HepG2 (cell line): ENCODE results near the gene PIWIL4. TPM values are rescaled to one million over a fixed set of nuclear protein-coding genes. Genes with fewer than 3 reads are reported as not detected.

Source experiments
- ATAC-seq: fragments of 200-7000 bp; cut with Tn5 transposase; 3 replicates; pipeline ENCODE4 v1.9.1; 2020; ENCODE audit warnings: mild to moderate bottlenecking, moderate library complexity
- BruUV-seq: library from RNA; stranded (reverse); fragments of 400-500 nt; replicated peaks from 2 replicates; lab custom pipeline; 2021; lab: Mats Ljungman, UMichigan
- CTCF ChIA-PET: fragments of 300-600 bp; formaldehyde crosslinking; extraction: SDS; loops from one replicate; lab custom pipeline; 2021; ENCODE audit warnings: low total read pairs, inconsistent platforms, low intra/inter-chr PET ratio; lab: Yijun Ruan, JAX
- POLR2A ChIA-PET: fragments of 350-600 bp; sonication (Branson Sonifier 250); formaldehyde crosslinking; loops from one replicate; lab custom pipeline; 2020; ENCODE audit warnings: antibody characterized with exemption, inconsistent platforms; lab: Yijun Ruan, JAX
- DNase-seq: peaks from one replicate; pipeline ENCODE4 v3.0.0-alpha.2; 2015; ENCODE audit warnings: low spot score
- FAIRE-seq: peaks from 3 replicates; lab custom pipeline; 2011; peaks lifted over from hg19 to GRCh38; lab: Jason Lieb, UNC
- H2AFZ ChIP-seq: one replicate; pipeline ENCODE4 v1.6.1; 2011; ENCODE audit warnings: low read length, inconsistent platforms
- H3K27ac ChIP-seq: fragments of 300-600 bp; 3 replicates; pipeline ENCODE4 v1.8.0; 2011; ENCODE audit warnings: mixed run types, mild to moderate bottlenecking, mixed read lengths, low read length, inconsistent platforms; ENCODE audit not compliant: insufficient read depth; ENCODE audit errors: extremely low read length
- H3K27me3 ChIP-seq, 2 experiments: fragments of 200-600 bp in 1 of 2; 2 replicates in 1 of 2; 3 replicates in 1 of 2; pipeline versions ENCODE4 v1.6.0 to v1.8.0; 2011; ENCODE audit warnings: low read length in 2 of 2, mild to moderate bottlenecking in 2 of 2, moderate library complexity in 2 of 2, inconsistent platforms in 1 of 2; ENCODE audit not compliant: insufficient read depth in 2 of 2, control insufficient read depth in 1 of 2
- H3K36me3 ChIP-seq, 2 experiments: fragments of 200-600 bp in 1 of 2; replicated peaks in 1 of 2; 2 replicates in 1 of 2; 3 replicates in 1 of 2; pipeline versions ENCODE4 v1.5.1 to v1.8.0; 2011; ENCODE audit warnings: low read length in 2 of 2, inconsistent platforms in 1 of 2; ENCODE audit not compliant: insufficient read depth in 2 of 2, control insufficient read depth in 1 of 2
- H3K4me1 ChIP-seq: 2 replicates; pipeline ENCODE4 v1.5.1; 2012; ENCODE audit warnings: low read length, inconsistent platforms; ENCODE audit not compliant: insufficient read depth
- H3K4me2 ChIP-seq: 2 replicates; pipeline ENCODE4 v1.6.0; 2011; ENCODE audit warnings: low read depth, low read length, inconsistent platforms
- H3K4me3 ChIP-seq, 3 experiments: fragments of 200-600 bp in 1 of 3; sonication (generic), shearing (Covaris generic) in 1 of 3; replicated peaks in 1 of 3; 2 replicates each; pipeline ENCODE4 v1.5.1; 2011 to 2016; ENCODE audit warnings: low read length in 3 of 3, inconsistent platforms in 2 of 3, low read depth in 2 of 3, mild to moderate bottlenecking in 2 of 3, control low read depth in 1 of 3, mixed read lengths in 1 of 3; ENCODE audit not compliant: insufficient read depth in 1 of 3
- H3K79me2 ChIP-seq: one replicate; pipeline ENCODE4 v1.6.1; 2011; ENCODE audit warnings: low read length, inconsistent platforms; ENCODE audit not compliant: insufficient read depth
- H3K9ac ChIP-seq: 2 replicates; pipeline ENCODE4 v1.6.0; 2011; ENCODE audit warnings: mild to moderate bottlenecking, low read depth, low read length, inconsistent platforms; ENCODE audit not compliant: insufficient read depth
- H3K9me3 ChIP-seq: 2 replicates; pipeline ENCODE4 v1.5.1; 2012; ENCODE audit warnings: mild to moderate bottlenecking, low read length
- H4K20me1 ChIP-seq: 2 replicates; pipeline ENCODE4 v1.6.0; 2011; ENCODE audit warnings: inconsistent platforms, mild to moderate bottlenecking, low read length, moderate library complexity; ENCODE audit not compliant: insufficient read depth
- FOXJ3 ChIP-seq: sonication (generic); formaldehyde crosslinking; IDR thresholded peaks from 2 replicates; pipeline ENCODE4 v1.4.0; 2020; ENCODE audit warnings: missing genetic modification reagents, mild to moderate bottlenecking, borderline replicate concordance
- HNRNPK ChIP-seq: fragments of 200-400 bp; formaldehyde crosslinking; IDR thresholded peaks from 2 replicates; pipeline ENCODE4 v1.6.1; 2018; ENCODE audit warnings: low read length, low read depth, moderate library complexity, mild to moderate bottlenecking; ENCODE audit not compliant: poor library complexity, severe bottlenecking
- KAT2B ChIP-seq: fragments of 150-350 bp; IDR thresholded peaks from 2 replicates; pipeline ENCODE4 v1.6.1; 2014; ENCODE audit warnings: low read depth, low read length, borderline replicate concordance
- KLF9 ChIP-seq: IDR thresholded peaks from 2 replicates; pipeline ENCODE4 v1.6.1; 2016; ENCODE audit warnings: low read depth
- NFE2L2 ChIP-seq: fragments of 150-350 bp; IDR thresholded peaks from 2 replicates; pipeline ENCODE4 v1.6.1; 2014; ENCODE audit warnings: low read length
- PAWR ChIP-seq: sonication (generic); formaldehyde crosslinking; IDR thresholded peaks from 2 replicates; pipeline ENCODE4 v1.4.0; 2020; ENCODE audit warnings: missing genetic modification reagents, mild to moderate bottlenecking, borderline replicate concordance
- RFXAP ChIP-seq: sonication (generic); formaldehyde crosslinking; IDR thresholded peaks from 2 replicates; pipeline ENCODE4 v1.4.0; 2020; ENCODE audit warnings: missing genetic modification reagents, borderline replicate concordance
- SPEN ChIP-seq: sonication (generic); formaldehyde crosslinking; IDR thresholded peaks from 2 replicates; pipeline ENCODE4 v1.5.1; 2020; ENCODE audit warnings: low read depth, mild to moderate bottlenecking, missing genetic modification reagents
- SYNCRIP ChIP-seq: fragments of 200-400 bp; formaldehyde crosslinking; IDR thresholded peaks from 2 replicates; pipeline ENCODE4 v1.6.1; 2018; ENCODE audit warnings: mild to moderate bottlenecking, low read depth, low read length; ENCODE audit not compliant: insufficient read depth
- TRIM24 ChIP-seq: sonication (generic); formaldehyde crosslinking; IDR thresholded peaks from 2 replicates; pipeline ENCODE4 v1.8.0; 2022; ENCODE audit warnings: mild to moderate bottlenecking, missing genetic modification reagents
- ZFP36L1 ChIP-seq: sonication (generic); formaldehyde crosslinking; IDR thresholded peaks from 2 replicates; pipeline ENCODE4 v1.8.0; 2022; ENCODE audit warnings: mild to moderate bottlenecking, missing genetic modification reagents, moderate library complexity
- ZNF432 ChIP-seq: sonication (generic); formaldehyde crosslinking; IDR thresholded peaks from 2 replicates; pipeline ENCODE4 v1.5.0; 2020; ENCODE audit warnings: missing genetic modification reagents, mild to moderate bottlenecking, borderline replicate concordance
- ZNF552 ChIP-seq: sonication (generic); formaldehyde crosslinking; IDR thresholded peaks from 2 replicates; pipeline ENCODE4 v1.9.0; 2022; ENCODE audit warnings: missing genetic modification reagents, mild to moderate bottlenecking, borderline replicate concordance
- ZNF615 ChIP-seq: sonication (generic); formaldehyde crosslinking; IDR thresholded peaks from 2 replicates; pipeline ENCODE4 v1.5.0; 2020; ENCODE audit warnings: mild to moderate bottlenecking, missing genetic modification reagents, borderline replicate concordance
- ZNF792 ChIP-seq: IDR thresholded peaks from 2 replicates; pipeline ENCODE4 v1.6.1; 2016
- WGBS: methylation state at CpG from one replicate; pipeline ENCODE4 v1.1.6; 2017; ENCODE audit warnings: low lambda C conversion rate; 5-methylcytosine and 5-hydroxymethylcytosine counted together
- in situ Hi-C: cut with HindIII; loops from 2 replicates; pipeline ENCODE4 v1.10.0; 2017; ENCODE audit warnings: low pct_unique_long_range_greater_than_20kb; ENCODE audit not compliant: extremely low pct_ligation_motif_present
- intact Hi-C: fragments of 100-400 bp; cut with micrococcal nuclease; formaldehyde crosslinking; loops from one replicate; pipeline ENCODE4 v1.10.0; 2022; ENCODE audit not compliant: unreplicated experiment
- polyA plus RNA-seq, 8 experiments: library from polyadenylated mRNA; depleted of rRNA in 3 of 8; stranded (reverse) in 7 of 8; unstranded in 1 of 8; fragments of >200 nt; fragmentation: Illumina TruSeq in 4 of 8; extraction: Trizol in 4 of 8; gene quantifications; 2 replicates each; pipeline versions ENCODE4 v1.2.1 to v1.2.3, GENCODE V29; 2011 to 2016; ENCODE audit warnings: low read depth in 4 of 8, missing spikeins in 1 of 8, mixed read lengths in 1 of 8; ENCODE audit not compliant: insufficient read depth in 1 of 8
- total RNA-seq, 5 experiments: library from RNA; depleted of rRNA; stranded (reverse); fragments of >200 nt; fragmentation: Illumina TruSeq; extraction: Trizol; gene quantifications; 2 replicates each; pipeline ENCODE4 v1.2.3, GENCODE V29; 2016; ENCODE audit warnings: low read depth in 1 of 5
- TF ChIP-seq, protein P1 (sequence below): sonication (generic); formaldehyde crosslinking; IDR thresholded peaks from 2 replicates; pipeline ENCODE4 v1.5.1; 2020; ENCODE audit warnings: missing genetic modification reagents, mild to moderate bottlenecking, borderline replicate concordance
- TF ChIP-seq, protein P2 (sequence below), 2 experiments: sonication (generic) in 1 of 2; formaldehyde crosslinking in 1 of 2; IDR thresholded peaks; 2 replicates each; pipeline versions ENCODE4 v1.5.1 to v1.6.1; 2011 to 2020; ENCODE audit warnings: borderline replicate concordance in 1 of 2, low read depth in 1 of 2, low read length in 1 of 2, mild to moderate bottlenecking in 1 of 2, missing genetic modification reagents in 1 of 2, moderate library complexity in 1 of 2
- TF ChIP-seq, protein P3 (sequence below): sonication (generic); formaldehyde crosslinking; IDR thresholded peaks from 2 replicates; pipeline ENCODE4 v1.8.1; 2023; ENCODE audit warnings: missing genetic modification reagents, inconsistent platforms, borderline replicate concordance
- TF ChIP-seq, protein P4 (sequence below): sonication (generic); formaldehyde crosslinking; IDR thresholded peaks from 2 replicates; pipeline ENCODE4 v1.5.0; 2020; ENCODE audit warnings: mild to moderate bottlenecking, missing genetic modification reagents

PIWIL4 gene
- total and polyA plus RNA-seq, 2 of the 13 experiments (the other 11 are each of a cell fraction or from before 2014, with no cell fraction given) = 0.08 TPM; not detected in 1

DNA sequence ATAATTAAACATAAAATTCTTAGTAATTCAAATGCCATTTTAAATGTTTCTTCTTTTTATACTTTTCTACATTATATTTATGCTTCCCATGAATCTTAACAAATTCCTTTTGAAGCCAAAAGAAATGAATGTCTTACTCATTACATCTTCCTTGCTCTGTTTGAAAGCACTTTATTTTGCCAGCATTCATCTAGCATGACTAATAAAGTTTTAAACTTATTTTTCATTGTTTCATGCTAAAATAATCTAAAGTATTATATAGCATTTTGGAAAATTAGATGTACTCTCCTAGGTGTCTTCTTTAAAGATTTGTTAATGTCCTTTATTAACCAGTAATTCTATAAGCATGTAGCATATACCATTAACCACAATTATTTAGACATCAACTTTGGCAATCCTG is 9.7 kb upstream of the PIWIL4 start (continued):
- TF ChIP-seq ZNF552 (no peak), ZNF432 (CRISPR knock-in tag) (no peak), NFE2L2 (no peak), FOXJ3 (CRISPR knock-in tag) (no peak), SPEN (CRISPR knock-in tag) (no peak), KLF9 (CRISPR knock-in tag) (no peak), SYNCRIP (no peak)
- TF ChIP-seq, protein P1, sequence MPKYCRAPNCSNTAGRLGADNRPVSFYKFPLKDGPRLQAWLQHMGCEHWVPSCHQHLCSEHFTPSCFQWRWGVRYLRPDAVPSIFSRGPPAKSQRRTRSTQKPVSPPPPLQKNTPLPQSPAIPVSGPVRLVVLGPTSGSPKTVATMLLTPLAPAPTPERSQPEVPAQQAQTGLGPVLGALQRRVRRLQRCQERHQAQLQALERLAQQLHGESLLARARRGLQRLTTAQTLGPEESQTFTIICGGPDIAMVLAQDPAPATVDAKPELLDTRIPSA = no peak

DNA sequence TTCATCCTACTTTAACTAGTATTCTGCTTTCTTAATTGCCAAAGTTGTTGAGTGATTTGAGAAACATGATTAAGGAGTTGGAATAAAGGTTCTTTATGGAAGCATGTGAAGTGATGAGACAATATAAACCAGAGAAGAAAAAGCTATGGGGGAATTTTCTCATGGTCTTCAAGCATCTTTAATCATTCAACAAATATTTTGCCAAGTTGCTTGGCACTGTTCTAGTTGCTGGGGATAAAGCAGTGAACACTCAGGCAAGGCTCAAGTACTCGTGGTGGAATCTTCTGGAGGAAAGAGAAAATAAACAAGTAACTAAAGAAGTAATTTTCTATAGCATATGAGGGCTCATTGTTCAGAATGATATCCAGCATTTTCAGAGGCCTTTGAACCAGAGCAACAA is 9.2 kb upstream of the PIWIL4 start:
- DNase-seq (no peak), ATAC-seq (no peak), FAIRE-seq (no peak)
- BruUV-seq = no TSS peak
- Histone ChIP-seq H3K27ac (no peak overlapping the region), H3K79me2 (no peaks in the 10 kb centered on the region), H3K9ac (no peak overlapping the region), H3K27me3 (no peaks in the 10 kb centered on the region), H3K9me3 (no peaks in the 10 kb centered on the region), H4K20me1 (no peaks in the 10 kb centered on the region), H2AFZ (no peak overlapping the region), H3K4me2 (no peak overlapping the region), H3K4me3 (no peak overlapping the region), H3K4me1 (no peaks in the 10 kb centered on the region), H3K36me3 (no peaks in the 10 kb centered on the region)
- in situ Hi-C loops (no loop called here), intact Hi-C loops (no loop called here)
- CTCF ChIA-PET = no interaction called here
- WGBS = 4% methylated on average over 1 of the region's 1 CpG
- POLR2A ChIA-PET = no interaction called here
- TF ChIP-seq ZNF792 (CRISPR knock-in tag) (no peak), KAT2B (no peak), ZFP36L1 (CRISPR knock-in tag) (no peak), ZNF615 (no peak), PAWR (CRISPR knock-in tag) (no peak), HNRNPK (no peak), RFXAP (no peak), TRIM24 (CRISPR knock-in tag) (no peak)
- TF ChIP-seq, protein P2, sequence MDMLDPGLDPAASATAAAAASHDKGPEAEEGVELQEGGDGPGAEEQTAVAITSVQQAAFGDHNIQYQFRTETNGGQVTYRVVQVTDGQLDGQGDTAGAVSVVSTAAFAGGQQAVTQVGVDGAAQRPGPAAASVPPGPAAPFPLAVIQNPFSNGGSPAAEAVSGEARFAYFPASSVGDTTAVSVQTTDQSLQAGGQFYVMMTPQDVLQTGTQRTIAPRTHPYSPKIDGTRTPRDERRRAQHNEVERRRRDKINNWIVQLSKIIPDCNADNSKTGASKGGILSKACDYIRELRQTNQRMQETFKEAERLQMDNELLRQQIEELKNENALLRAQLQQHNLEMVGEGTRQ (IDR thresholded peaks at IDR 0.05; ENCODE audit: low read depth, low read length) = no peak
- TF ChIP-seq, protein P2 (CRISPR knock-in tag; IDR thresholded peaks at IDR 0.05; ENCODE audit: borderline replicate concordance) = no peak
- TF ChIP-seq, protein P3, sequence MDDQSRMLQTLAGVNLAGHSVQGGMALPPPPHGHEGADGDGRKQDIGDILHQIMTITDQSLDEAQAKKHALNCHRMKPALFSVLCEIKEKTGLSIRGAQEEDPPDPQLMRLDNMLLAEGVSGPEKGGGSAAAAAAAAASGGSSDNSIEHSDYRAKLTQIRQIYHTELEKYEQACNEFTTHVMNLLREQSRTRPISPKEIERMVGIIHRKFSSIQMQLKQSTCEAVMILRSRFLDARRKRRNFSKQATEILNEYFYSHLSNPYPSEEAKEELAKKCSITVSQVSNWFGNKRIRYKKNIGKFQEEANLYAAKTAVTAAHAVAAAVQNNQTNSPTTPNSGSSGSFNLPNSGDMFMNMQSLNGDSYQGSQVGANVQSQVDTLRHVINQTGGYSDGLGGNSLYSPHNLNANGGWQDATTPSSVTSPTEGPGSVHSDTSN = no peak
- TF ChIP-seq, protein P4, sequence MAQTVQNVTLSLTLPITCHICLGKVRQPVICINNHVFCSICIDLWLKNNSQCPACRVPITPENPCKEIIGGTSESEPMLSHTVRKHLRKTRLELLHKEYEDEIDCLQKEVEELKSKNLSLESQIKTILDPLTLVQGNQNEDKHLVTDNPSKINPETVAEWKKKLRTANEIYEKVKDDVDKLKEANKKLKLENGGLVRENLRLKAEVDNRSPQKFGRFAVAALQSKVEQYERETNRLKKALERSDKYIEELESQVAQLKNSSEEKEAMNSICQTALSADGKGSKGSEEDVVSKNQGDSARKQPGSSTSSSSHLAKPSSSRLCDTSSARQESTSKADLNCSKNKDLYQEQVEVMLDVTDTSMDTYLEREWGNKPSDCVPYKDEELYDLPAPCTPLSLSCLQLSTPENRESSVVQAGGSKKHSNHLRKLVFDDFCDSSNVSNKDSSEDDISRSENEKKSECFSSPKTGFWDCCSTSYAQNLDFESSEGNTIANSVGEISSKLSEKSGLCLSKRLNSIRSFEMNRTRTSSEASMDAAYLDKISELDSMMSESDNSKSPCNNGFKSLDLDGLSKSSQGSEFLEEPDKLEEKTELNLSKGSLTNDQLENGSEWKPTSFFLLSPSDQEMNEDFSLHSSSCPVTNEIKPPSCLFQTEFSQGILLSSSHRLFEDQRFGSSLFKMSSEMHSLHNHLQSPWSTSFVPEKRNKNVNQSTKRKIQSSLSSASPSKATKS (CRISPR knock-in tag) = no peak
